SJCRH30 (cell line): ENCODE measurements around the gene INPP5B. TPM values are rescaled to one million over a fixed set of nuclear protein-coding genes. Genes with fewer than 3 reads are reported as not detected.
A peak's percentile ranks its signal among the peaks of the same experiment; 100 is the strongest.

Experiments
- DNase-seq, 2 experiments: peaks; one replicate each; pipeline ENCODE4 v3.0.0-alpha.2; 2015 to 2020
- H3K27ac ChIP-seq: fragments of 250-450 bp; sonication (Bioruptor Pico); 2 replicates; pipeline ENCODE4 v1.5.1; 2020; ENCODE audit warnings: mild to moderate bottlenecking, moderate library complexity
- H3K27me3 ChIP-seq: fragments of 250-450 bp; sonication (Bioruptor Pico); 2 replicates; pipeline ENCODE4 v1.5.1; 2020; ENCODE audit warnings: mild to moderate bottlenecking, moderate library complexity
- H3K36me3 ChIP-seq: fragments of 250-450 bp; sonication (Bioruptor Pico); 2 replicates; pipeline ENCODE4 v1.5.1; 2020; ENCODE audit warnings: mild to moderate bottlenecking, moderate library complexity
- H3K4me1 ChIP-seq: fragments of 250-450 bp; sonication (Bioruptor Pico); 2 replicates; pipeline ENCODE4 v1.5.1; 2020; ENCODE audit warnings: mild to moderate bottlenecking, moderate library complexity
- H3K4me3 ChIP-seq: fragments of 250-450 bp; sonication (Bioruptor Pico); 2 replicates; pipeline ENCODE4 v1.5.1; 2020; ENCODE audit warnings: mild to moderate bottlenecking, moderate library complexity
- H3K9me3 ChIP-seq: fragments of 250-450 bp; sonication (Bioruptor Pico); replicated peaks from 2 replicates; pipeline ENCODE4 v1.5.1; 2020; ENCODE audit warnings: mild to moderate bottlenecking, moderate library complexity
- total RNA-seq: library from RNA; depleted of rRNA; stranded (reverse); fragments of >200 nt; shearing (Covaris generic); gene quantifications from 2 replicates; pipeline ENCODE4 v1.2.3, GENCODE V29; 2014

The INPP5B gene
- total RNA-seq, 1 experiment from 2014 or later: 21.1 TPM

- DNase-seq: no peak
- H3K36me3 ChIP-seq: peaks cover 18% of the 10 kb centered on the region
Measured at GRCh38 chr1:37839676-37840075, 107.2 kb downstream of the INPP5B start.

GRCh38 chr1:37836788-37837187 lies 110.1 kb downstream of the INPP5B start:
- no peak for DNase-seq
- no peaks in the 10 kb centered on the region for H3K4me1 ChIP-seq
- H3K36me3 ChIP-seq: peaks cover 42% of the 10 kb centered on the region
- H3K27me3 ChIP-seq: no peaks in the 10 kb centered on the region
- no peaks in the 10 kb centered on the region for H3K9me3 ChIP-seq
- H3K4me3 ChIP-seq: no peak overlapping the region
- no peak overlapping the region for H3K27ac ChIP-seq

More at GRCh38 chr1:37839676-37840075, 107.2 kb downstream of the INPP5B start:
- Histone ChIP-seq H3K4me3 (no peak overlapping the region), H3K9me3 (no peaks in the 10 kb centered on the region), H3K27me3 (no peaks in the 10 kb centered on the region), H3K4me1 (no peaks in the 10 kb centered on the region), H3K27ac (no peak overlapping the region)

GRCh38 chr1:37831809-37832208 lies 115.0 kb downstream of the INPP5B start:
- Histone ChIP-seq H3K4me1 (no peaks in the 10 kb centered on the region), H3K27ac (no peak overlapping the region), H3K4me3 (no peak overlapping the region), H3K27me3 (no peaks in the 10 kb centered on the region), H3K9me3 (no peaks in the 10 kb centered on the region), H3K36me3 (peaks cover 50% of the 10 kb centered on the region)
- DNase-seq: no peak

GRCh38 chr1:37831109-37831508 lies 115.7 kb downstream of the INPP5B start:
- Histone ChIP-seq H3K27me3 (no peaks in the 10 kb centered on the region), H3K4me1 (no peaks in the 10 kb centered on the region), H3K4me3 (no peak overlapping the region), H3K27ac (no peak overlapping the region), H3K36me3 (peaks cover 50% of the 10 kb centered on the region), H3K9me3 (no peaks in the 10 kb centered on the region)
- no peak for DNase-seq

GRCh38 chr1:37828410-37829074 lies 118.3 kb downstream of the INPP5B start:
- Histone ChIP-seq H3K27ac (no peak overlapping the region), H3K4me3 (no peak overlapping the region), H3K36me3 (peaks cover 45% of the 10 kb centered on the region), H3K27me3 (no peaks in the 10 kb centered on the region), H3K9me3 (no peaks in the 10 kb centered on the region), H3K4me1 (no peaks in the 10 kb centered on the region)
- DNase-seq: no peak

GRCh38 chr1:37825506-37825905 lies 121.3 kb downstream of the INPP5B start:
- Histone ChIP-seq H3K27me3 (no peaks in the 10 kb centered on the region), H3K27ac (no peak overlapping the region), H3K4me1 (no peaks in the 10 kb centered on the region), H3K36me3 (peaks cover 49% of the 10 kb centered on the region), H3K9me3 (no peaks in the 10 kb centered on the region), H3K4me3 (no peak overlapping the region)
- DNase-seq: no peak

GRCh38 chr1:37824001-37824400 lies 122.9 kb downstream of the INPP5B start:
- no peaks in the 10 kb centered on the region for H3K4me1 ChIP-seq
- H3K27ac ChIP-seq: no peak overlapping the region
- H3K9me3 ChIP-seq: no peaks in the 10 kb centered on the region
- no peak for DNase-seq
- H3K4me3 ChIP-seq: no peak overlapping the region
- no peaks in the 10 kb centered on the region for H3K27me3 ChIP-seq
- H3K36me3 ChIP-seq: peaks cover 57% of the 10 kb centered on the region

GRCh38 chr1:37822906-37823815 lies 123.7 kb downstream of the INPP5B start:
- Histone ChIP-seq H3K27ac (no peak overlapping the region), H3K27me3 (no peaks in the 10 kb centered on the region), H3K36me3 (peaks cover 51% of the 10 kb centered on the region), H3K4me3 (no peak overlapping the region), H3K4me1 (no peaks in the 10 kb centered on the region), H3K9me3 (no peaks in the 10 kb centered on the region)
- DNase-seq: no peak

DNA sequence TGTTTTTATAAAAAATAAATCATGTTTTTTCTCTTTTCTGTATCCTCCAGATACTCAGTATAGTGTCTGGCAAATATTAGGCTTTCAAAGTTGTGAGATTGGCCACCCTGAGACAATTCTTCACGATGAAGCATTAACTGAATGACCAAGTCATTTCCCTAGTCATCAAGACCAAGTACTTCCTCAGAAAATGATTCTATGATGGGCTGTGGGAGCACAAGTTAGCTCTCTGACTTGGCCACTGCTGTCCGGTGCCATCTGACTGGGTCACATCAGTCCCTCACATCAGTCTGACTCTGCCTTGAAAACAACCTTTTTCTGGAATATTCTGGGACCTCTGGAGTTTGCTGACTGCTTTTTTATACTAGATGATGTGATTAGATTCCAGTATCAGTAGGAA lies 125.4 kb downstream of the INPP5B start:
- Histone ChIP-seq H3K36me3 (peaks cover 59% of the 10 kb centered on the region), H3K4me3 (no peak overlapping the region), H3K9me3 (no peaks in the 10 kb centered on the region), H3K27ac (no peak overlapping the region), H3K27me3 (no peaks in the 10 kb centered on the region), H3K4me1 (no peaks in the 10 kb centered on the region; the same call in 1 of the 2 replicates)
- no peak for DNase-seq

DNA sequence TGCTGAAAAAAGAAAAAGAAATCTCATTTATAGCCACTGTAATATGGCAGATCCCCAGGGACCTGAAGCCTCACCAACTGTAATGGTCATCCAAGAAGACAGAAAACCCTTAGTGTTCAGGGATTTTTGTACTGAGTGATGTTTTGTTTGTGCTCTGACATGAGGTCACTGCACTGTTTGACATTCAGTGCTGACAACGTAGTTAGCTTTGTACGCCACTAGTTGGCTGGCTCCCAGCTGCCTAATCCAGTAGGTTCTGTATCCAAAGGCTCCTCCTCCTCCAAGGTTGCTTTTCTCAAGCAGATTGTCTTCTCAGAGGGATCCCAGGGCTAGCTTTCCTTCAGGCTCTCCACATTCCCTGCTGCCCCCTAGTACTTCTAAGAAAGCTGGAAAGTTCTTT lies 129.4 kb downstream of the INPP5B start:
- Histone ChIP-seq H3K27me3 (no peaks in the 10 kb centered on the region), H3K4me1 (no peaks in the 10 kb centered on the region; the same call in 1 of the 2 replicates), H3K4me3 (no peak overlapping the region), H3K27ac (no peak overlapping the region), H3K36me3 (peaks cover 52% of the 10 kb centered on the region), H3K9me3 (no peaks in the 10 kb centered on the region)
- no peak for DNase-seq

DNA sequence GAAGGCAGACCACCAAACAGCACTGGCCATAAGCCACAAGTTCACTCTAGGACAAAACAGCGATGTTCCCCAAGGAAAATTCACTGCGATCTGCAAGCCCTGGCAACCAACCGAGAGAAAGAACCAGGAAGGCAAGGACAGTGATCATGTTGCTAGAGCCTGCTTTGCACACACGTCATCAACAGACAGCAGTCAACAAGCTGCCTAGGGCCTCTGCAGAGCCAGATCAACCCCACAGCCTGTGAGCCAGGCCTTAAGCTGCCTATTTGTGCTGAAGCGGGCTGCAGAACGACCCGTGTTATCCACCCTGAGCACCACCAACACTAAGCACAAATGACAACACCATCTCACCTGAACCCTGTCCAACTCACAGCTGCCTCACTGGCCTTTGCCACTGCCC lies 132.6 kb downstream of the INPP5B start:
- H3K36me3 ChIP-seq: peaks cover 24% of the 10 kb centered on the region
- no peak overlapping the region for H3K4me3 ChIP-seq
- H3K27me3 ChIP-seq: no peaks in the 10 kb centered on the region
- peaks cover 3% of the 10 kb centered on the region; the same call in 1 of the 2 replicates for H3K4me1 ChIP-seq
- no peak for DNase-seq
- no peaks in the 10 kb centered on the region for H3K9me3 ChIP-seq
- no peak overlapping the region for H3K27ac ChIP-seq

GRCh38 chr1:37813529-37814145 lies 133.2 kb downstream of the INPP5B start:
- DNase-seq: no peak
- peaks cover 21% of the 10 kb centered on the region for H3K36me3 ChIP-seq
- H3K27me3 ChIP-seq: no peaks in the 10 kb centered on the region
- no peak overlapping the region for H3K4me3 ChIP-seq
- H3K9me3 ChIP-seq: no peaks in the 10 kb centered on the region
- no peak overlapping the region for H3K27ac ChIP-seq
- peaks cover 3% of the 10 kb centered on the region; the same call in 1 of the 2 replicates for H3K4me1 ChIP-seq

GRCh38 chr1:37811027-37811655 lies 135.7 kb downstream of the INPP5B start:
- no peaks in the 10 kb centered on the region for H3K27me3 ChIP-seq
- no peaks in the 10 kb centered on the region for H3K9me3 ChIP-seq
- peaks cover 12% of the 10 kb centered on the region for H3K36me3 ChIP-seq
- peak; percentile 77 to 91 for DNase-seq
- H3K4me1 ChIP-seq: peaks cover 6% of the 10 kb centered on the region; the same call in 1 of the 2 replicates
- no peak overlapping the region for H3K4me3 ChIP-seq
- no peak overlapping the region for H3K27ac ChIP-seq
